SK-N-MC (cell line): Measurements from ENCODE around the gene CD28.

Experiments used
- DNase-seq: peaks from one replicate; pipeline ENCODE4 v3.0.0-alpha.2; 2011; ENCODE audit warnings: low read depth, low spot score
- H3K27ac ChIP-seq: fragments of 200-600 bp; sonication (generic); 2 replicates; pipeline ENCODE4 v1.5.1; 2016; ENCODE audit warnings: mixed run types
- H3K36me3 ChIP-seq: fragments of 200-600 bp; sonication (generic); 2 replicates; pipeline ENCODE4 v1.6.1; 2017; ENCODE audit warnings: antibody characterized with exemption, low read length, mixed read lengths; ENCODE audit not compliant: insufficient read depth
- H3K4me3 ChIP-seq: fragments of 200-600 bp; sonication (generic); 2 replicates; pipeline ENCODE4 v1.5.1; 2016
- H3K9ac ChIP-seq: fragments of 200-600 bp; sonication (generic); 2 replicates; pipeline ENCODE4 v1.8.0; 2017; ENCODE audit warnings: mixed run types, mixed read lengths; ENCODE audit not compliant: insufficient read length
- H3K9me3 ChIP-seq: fragments of 200-600 bp; sonication (generic); 2 replicates; pipeline ENCODE4 v1.6.1; 2017; ENCODE audit warnings: low read depth, mild to moderate bottlenecking, antibody characterized with exemption, low read length, moderate library complexity, mixed read lengths
- EZH2 ChIP-seq: fragments of 200-600 bp; sonication (generic); IDR thresholded peaks from one replicate; pipeline ENCODE4 v1.6.1; 2017; ENCODE audit warnings: antibody characterized with exemption
- FOXP2 ChIP-seq: optimal IDR thresholded peaks from 2 replicates; pipeline ENCODE3; 2011; ENCODE audit warnings: mild to moderate bottlenecking, moderate library complexity; ENCODE audit not compliant: insufficient read depth; ENCODE audit errors: extremely low read length, control extremely low read depth
- POLR2AphosphoS5 ChIP-seq: IDR thresholded peaks from 2 replicates; pipeline ENCODE4 v1.6.1; 2012; ENCODE audit warnings: mild to moderate bottlenecking, low read depth, low read length, borderline replicate concordance

The CD28 gene

GRCh38 chr2:203705178-203705577 lies 1.3 kb upstream of the CD28 start:
- no peak for TF ChIP-seq FOXP2
- no peak for TF ChIP-seq EZH2
- no peak for TF ChIP-seq POLR2AphosphoS5

DNA sequence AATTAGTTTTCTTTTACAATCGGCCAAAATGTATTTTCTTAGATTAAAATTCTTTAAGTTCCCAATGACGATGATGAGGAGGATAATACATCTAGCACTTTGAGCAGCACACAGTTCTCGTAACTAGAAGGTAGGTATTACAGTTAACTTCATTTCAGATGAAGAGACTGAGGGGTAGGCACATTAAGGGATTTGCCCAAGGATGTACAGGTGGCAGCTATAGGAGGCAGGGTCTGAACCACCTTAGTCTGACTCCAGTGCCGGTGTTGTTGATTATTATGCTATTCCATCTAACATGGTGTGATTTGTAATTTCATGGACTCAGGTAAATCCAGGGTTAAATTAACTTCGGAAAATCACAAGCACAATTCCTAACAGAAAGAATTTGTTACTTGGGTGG lies 1.1 kb downstream of the CD28 start:
- H3K9ac ChIP-seq: no peak overlapping the region
- no peak overlapping the region for H3K27ac ChIP-seq

More at GRCh38 chr2:203705178-203705577, 1.3 kb upstream of the CD28 start:
- no peak overlapping the region for H3K4me3 ChIP-seq
- H3K9me3 ChIP-seq: peaks cover 3% of the 10 kb centered on the region; the same call in 1 of the 2 replicates
- H3K27ac ChIP-seq: no peak overlapping the region
- H3K36me3 ChIP-seq: no peaks in the 10 kb centered on the region
- H3K9ac ChIP-seq: no peak overlapping the region
- DNase-seq: no peak

DNA sequence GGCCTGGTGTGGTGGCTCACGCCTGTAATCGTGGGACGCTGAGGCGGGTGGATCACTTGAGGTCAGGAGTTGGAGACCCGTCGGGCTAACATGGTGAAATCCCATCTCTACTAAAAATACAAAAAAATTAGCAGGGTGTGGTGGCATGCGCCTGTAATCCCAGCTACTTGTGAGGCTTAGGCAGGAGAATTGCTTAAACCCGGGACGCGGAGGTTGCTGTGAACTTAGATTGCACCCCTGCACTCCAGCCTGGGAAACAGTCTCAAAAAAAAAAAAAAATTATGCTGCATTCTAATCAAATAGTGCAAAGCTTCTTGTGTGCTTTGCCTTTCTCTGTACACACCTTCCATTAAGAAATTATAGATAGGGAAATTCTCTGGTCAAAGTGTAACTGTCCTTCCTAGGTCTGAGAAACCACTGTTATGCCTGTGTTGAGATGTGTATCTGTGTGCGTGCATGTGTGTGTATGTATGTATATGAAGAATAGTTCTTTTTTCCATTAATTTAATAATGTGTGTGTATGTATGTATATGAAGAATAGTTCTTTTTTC lies 2.5 kb downstream of the CD28 start:
- no peak for DNase-seq
- Histone ChIP-seq H3K9me3 (no peaks in the 10 kb centered on the region), H3K36me3 (no peaks in the 10 kb centered on the region), H3K27ac (no peak overlapping the region), H3K4me3 (no peak overlapping the region), H3K9ac (no peak overlapping the region)
- TF ChIP-seq POLR2AphosphoS5: no peak
- no peak for TF ChIP-seq FOXP2
- TF ChIP-seq EZH2: no peak

More for the DNA sequence above, 1.1 kb downstream of the CD28 start:
- Histone ChIP-seq H3K4me3 (no peak overlapping the region), H3K36me3 (no peaks in the 10 kb centered on the region), H3K9me3 (peaks cover 3% of the 10 kb centered on the region; the same call in 1 of the 2 replicates)
- no peak for DNase-seq
- TF ChIP-seq POLR2AphosphoS5 (no peak), FOXP2 (no peak), EZH2 (no peak)

- H3K36me3 ChIP-seq: no peaks in the 10 kb centered on the region
- no peak overlapping the region for H3K9ac ChIP-seq
- no peaks in the 10 kb centered on the region for H3K9me3 ChIP-seq
- no peak overlapping the region for H3K4me3 ChIP-seq
- H3K27ac ChIP-seq: no peak overlapping the region
- DNase-seq: no peak
- TF ChIP-seq FOXP2 (no peak), EZH2 (no peak), POLR2AphosphoS5 (no peak)
Observed at GRCh38 chr2:203709416-203710040, 3.1 kb downstream of the CD28 start.

DNA sequence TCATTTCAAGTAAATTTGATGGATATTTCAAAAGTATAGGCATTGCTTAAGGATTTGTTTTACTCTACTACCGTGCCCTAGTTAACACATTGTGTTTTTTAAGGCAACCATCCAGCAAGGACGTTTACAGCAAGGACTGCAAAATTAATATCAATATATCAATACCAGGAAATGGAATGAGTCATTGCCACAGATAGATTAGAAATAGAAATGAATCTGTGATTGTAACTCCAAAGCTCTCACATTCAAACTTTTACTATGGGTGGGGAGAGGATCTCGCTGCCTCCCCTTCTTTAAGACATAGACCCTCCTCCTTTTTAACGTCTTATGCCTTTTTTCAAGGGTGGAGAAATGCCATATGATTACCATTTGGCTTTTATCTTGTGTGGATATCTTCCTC lies 3.8 kb downstream of the CD28 start:
- no peak for TF ChIP-seq FOXP2
- TF ChIP-seq EZH2: no peak
- TF ChIP-seq POLR2AphosphoS5: no peak
- Histone ChIP-seq H3K36me3 (no peaks in the 10 kb centered on the region), H3K9me3 (no peaks in the 10 kb centered on the region), H3K9ac (no peak overlapping the region), H3K4me3 (no peak overlapping the region), H3K27ac (no peak overlapping the region)
- no peak for DNase-seq

GRCh38 chr2:203710952-203711351 lies 4.5 kb downstream of the CD28 start:
- Histone ChIP-seq H3K36me3 (no peaks in the 10 kb centered on the region), H3K4me3 (no peak overlapping the region), H3K9me3 (no peaks in the 10 kb centered on the region), H3K27ac (no peak overlapping the region), H3K9ac (no peak overlapping the region)
- DNase-seq: no peak
- no peak for TF ChIP-seq FOXP2
- no peak for TF ChIP-seq POLR2AphosphoS5
- no peak for TF ChIP-seq EZH2

DNA sequence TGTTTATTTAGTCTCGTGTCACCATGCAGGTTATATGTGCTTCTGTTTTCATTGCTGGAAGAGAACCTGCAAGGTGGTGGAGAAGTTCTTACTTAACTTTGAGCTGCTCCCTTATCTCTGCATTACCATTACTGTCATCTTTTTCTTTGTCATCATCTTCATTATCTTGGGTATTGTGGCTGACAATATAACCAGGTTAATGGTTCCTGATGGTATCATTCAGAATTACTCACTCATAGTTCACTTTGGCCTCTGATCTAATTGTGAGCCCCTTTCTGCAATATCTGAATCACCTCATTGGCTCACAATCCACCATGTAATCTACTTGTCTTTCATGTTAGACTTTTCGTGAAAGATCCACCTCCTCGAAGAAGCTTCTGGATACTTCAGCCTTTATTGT lies 5.0 kb downstream of the CD28 start:
- Histone ChIP-seq H3K4me3 (no peak overlapping the region), H3K36me3 (no peaks in the 10 kb centered on the region), H3K27ac (no peak overlapping the region), H3K9ac (no peak overlapping the region), H3K9me3 (no peaks in the 10 kb centered on the region)
- DNase-seq: no peak
- no peak for TF ChIP-seq FOXP2
- TF ChIP-seq EZH2: no peak
- TF ChIP-seq POLR2AphosphoS5: no peak

DNA sequence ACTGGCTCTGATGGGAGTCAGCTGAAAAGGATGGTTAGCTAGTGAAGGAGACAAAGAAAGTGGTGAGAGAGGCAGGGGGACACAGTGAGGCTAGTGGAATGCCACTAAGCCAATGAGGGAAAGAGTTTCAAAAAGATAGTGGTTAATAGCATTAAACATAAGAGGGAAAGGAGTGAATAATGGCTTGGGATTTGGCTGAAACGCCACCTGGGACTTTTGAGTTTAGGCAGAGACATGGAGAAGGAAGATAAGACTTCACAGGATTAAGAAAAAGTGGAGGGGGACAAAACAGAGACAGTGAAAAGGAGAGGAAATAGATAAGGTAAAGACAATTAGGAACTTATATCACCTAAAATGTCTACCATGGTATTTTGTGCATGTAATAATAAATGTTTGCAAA lies 6.9 kb downstream of the CD28 start:
- Histone ChIP-seq H3K9ac (no peak overlapping the region), H3K4me3 (no peak overlapping the region), H3K36me3 (no peaks in the 10 kb centered on the region), H3K27ac (no peak overlapping the region), H3K9me3 (no peaks in the 10 kb centered on the region)
- no peak for TF ChIP-seq FOXP2
- DNase-seq: no peak

GRCh38 chr2:203714112-203714511 lies 7.7 kb downstream of the CD28 start:
- H3K27ac ChIP-seq: no peak overlapping the region
- H3K9me3 ChIP-seq: no peaks in the 10 kb centered on the region
- DNase-seq: no peak
- H3K36me3 ChIP-seq: no peaks in the 10 kb centered on the region
- H3K4me3 ChIP-seq: no peak overlapping the region
- no peak overlapping the region for H3K9ac ChIP-seq
- TF ChIP-seq POLR2AphosphoS5: no peak
